C4-2B (cell line): Measurements from ENCODE around the gene SFT2D1.

ENCODE experiments used
- CTCF ChIP-seq: fragments of 450-650 bp; conservative IDR thresholded peaks from 2 replicates; pipeline ENCODE4 v1.5.1; 2017; ENCODE audit warnings: mild to moderate bottlenecking
- ZFX ChIP-seq: fragments of 450-650 bp; IDR thresholded peaks from 2 replicates; pipeline ENCODE4 v1.6.1; 2017

- no peak for TF ChIP-seq CTCF
- no peak for TF ChIP-seq ZFX
Measured at GRCh38 chr6:166366921-166367320, 24.6 kb upstream of the SFT2D1 start.
